Osteoblast (primary cell): ENCODE results near the gene TNRC18. TPM values are rescaled to one million over a fixed set of nuclear protein-coding genes. Genes with fewer than 3 reads are reported as not detected.
"Not testable (repeated sequence)": the region's sequence is repeated elsewhere in the genome, so short reads cannot be mapped to it uniquely, and the experiment has no call there.

Experiments
- DNase-seq: peaks from one replicate; pipeline ENCODE4 v3.0.0; 2011; ENCODE audit warnings: low spot score, mixed read lengths; ENCODE audit not compliant: insufficient read length; ENCODE audit errors: missing footprints
- H2AFZ ChIP-seq: 2 replicates; pipeline ENCODE4 v1.6.0; 2011; ENCODE audit warnings: mild to moderate bottlenecking, low read length
- H3K27ac ChIP-seq: 2 replicates; pipeline ENCODE4 v1.5.1; 2011; ENCODE audit warnings: mild to moderate bottlenecking, low read depth, low read length, moderate library complexity
- H3K27me3 ChIP-seq: 2 replicates; pipeline ENCODE4 v1.6.0; 2012; ENCODE audit warnings: mild to moderate bottlenecking, control low read depth, inconsistent platforms, low read length, moderate library complexity; ENCODE audit not compliant: insufficient read depth
- H3K36me3 ChIP-seq: 2 replicates; pipeline ENCODE4 v1.5.1; 2011; ENCODE audit warnings: mild to moderate bottlenecking, low read length, control low read depth, moderate library complexity; ENCODE audit not compliant: insufficient read depth
- H3K4me1 ChIP-seq: 2 replicates; pipeline ENCODE4 v1.5.1; 2011; ENCODE audit warnings: mild to moderate bottlenecking, low read length, control low read depth, moderate library complexity; ENCODE audit not compliant: insufficient read depth
- H3K4me2 ChIP-seq: 2 replicates; pipeline ENCODE4 v1.6.0; 2011; ENCODE audit warnings: mild to moderate bottlenecking, low read length; ENCODE audit not compliant: insufficient read depth
- H3K4me3 ChIP-seq: fragments of 200-600 bp; sonication (generic); 3 replicates; pipeline ENCODE4 v1.5.1; 2012; ENCODE audit warnings: mild to moderate bottlenecking, low read length, inconsistent platforms; ENCODE audit not compliant: insufficient read depth
- H3K79me2 ChIP-seq: 2 replicates; pipeline ENCODE4 v1.6.0; 2012; ENCODE audit warnings: mild to moderate bottlenecking, low read length, control low read depth, inconsistent platforms; ENCODE audit not compliant: insufficient read depth
- H3K9me3 ChIP-seq: 2 replicates; pipeline ENCODE4 v1.5.1; 2011; ENCODE audit warnings: low read depth, low read length, control low read depth
- H4K20me1 ChIP-seq: 2 replicates; pipeline ENCODE4 v1.6.0; 2012; ENCODE audit warnings: mild to moderate bottlenecking, low read length, control low read depth; ENCODE audit not compliant: insufficient read depth
- CTCF ChIP-seq: IDR thresholded peaks from 2 replicates; pipeline ENCODE4 v1.5.1; 2011; ENCODE audit warnings: mild to moderate bottlenecking, low read depth, low read length, moderate library complexity; ENCODE audit errors: extremely low read depth
- total RNA-seq: library from RNA; depleted of rRNA; stranded (reverse); fragments of >200 nt; gene quantifications from 2 replicates; pipeline ENCODE4 v1.2.3, GENCODE V29; 2012

TNRC18 gene
- total RNA-seq, 1 donor = 83.6 TPM

GRCh38 chr7:5310822-5311405 is 112.7 kb downstream of the TNRC18 start:
- H3K4me3 ChIP-seq = no peak overlapping the region
- TF ChIP-seq CTCF = no peak
- H3K36me3 ChIP-seq = peaks cover 27% of the 10 kb centered on the region

GRCh38 chr7:5309146-5309545 is 114.5 kb downstream of the TNRC18 start:
- DNase-seq = no peak
- peaks cover 6% of the 10 kb centered on the region for H4K20me1 ChIP-seq
- no peaks in the 10 kb centered on the region for H3K9me3 ChIP-seq
- H3K79me2 ChIP-seq = peaks cover 3% of the 10 kb centered on the region
- peaks cover 22% of the 10 kb centered on the region for H3K36me3 ChIP-seq
- H3K4me2 ChIP-seq = no peak overlapping the region
- no peak for TF ChIP-seq CTCF
- no peak overlapping the region for H2AFZ ChIP-seq
- no peaks in the 10 kb centered on the region for H3K27me3 ChIP-seq
- H3K4me3 ChIP-seq = no peak overlapping the region
- no peak overlapping the region for H3K27ac ChIP-seq
- no peaks in the 10 kb centered on the region for H3K4me1 ChIP-seq

More at GRCh38 chr7:5310822-5311405, 112.7 kb downstream of the TNRC18 start:
- H3K9me3 ChIP-seq = no peaks in the 10 kb centered on the region
- no peaks in the 10 kb centered on the region for H3K4me1 ChIP-seq
- peaks cover 6% of the 10 kb centered on the region for H4K20me1 ChIP-seq
- H3K4me2 ChIP-seq = no peak overlapping the region
- H3K27me3 ChIP-seq = no peaks in the 10 kb centered on the region
- DNase-seq = no peak
- no peak overlapping the region for H3K27ac ChIP-seq
- H2AFZ ChIP-seq = no peak overlapping the region
- peaks cover 3% of the 10 kb centered on the region for H3K79me2 ChIP-seq

- H3K4me3 ChIP-seq, H2AFZ ChIP-seq, H3K4me2 ChIP-seq, H3K27ac ChIP-seq, H3K27me3 ChIP-seq, H3K4me1 ChIP-seq, H3K9me3 ChIP-seq, H4K20me1 ChIP-seq, DNase-seq, H3K79me2 ChIP-seq: not testable (repeated sequence)
- peaks cover 22% of the 10 kb centered on the region for H3K36me3 ChIP-seq
These were observed 116.2 kb downstream of the TNRC18 start for GRCh38 chr7:5307221-5308142.

- H3K36me3 ChIP-seq = peaks cover 12% of the 10 kb centered on the region
- H3K27ac ChIP-seq, DNase-seq, H3K4me1 ChIP-seq, H4K20me1 ChIP-seq, H3K9me3 ChIP-seq, H3K4me3 ChIP-seq, H3K4me2 ChIP-seq, H3K27me3 ChIP-seq, H3K79me2 ChIP-seq, H2AFZ ChIP-seq: not testable (repeated sequence)
These were observed 118.6 kb downstream of the TNRC18 start for GRCh38 chr7:5305050-5305449.
